Measurements from ENCODE around the gene ALDH1L1.

ALDH1L1 gene

DNA sequence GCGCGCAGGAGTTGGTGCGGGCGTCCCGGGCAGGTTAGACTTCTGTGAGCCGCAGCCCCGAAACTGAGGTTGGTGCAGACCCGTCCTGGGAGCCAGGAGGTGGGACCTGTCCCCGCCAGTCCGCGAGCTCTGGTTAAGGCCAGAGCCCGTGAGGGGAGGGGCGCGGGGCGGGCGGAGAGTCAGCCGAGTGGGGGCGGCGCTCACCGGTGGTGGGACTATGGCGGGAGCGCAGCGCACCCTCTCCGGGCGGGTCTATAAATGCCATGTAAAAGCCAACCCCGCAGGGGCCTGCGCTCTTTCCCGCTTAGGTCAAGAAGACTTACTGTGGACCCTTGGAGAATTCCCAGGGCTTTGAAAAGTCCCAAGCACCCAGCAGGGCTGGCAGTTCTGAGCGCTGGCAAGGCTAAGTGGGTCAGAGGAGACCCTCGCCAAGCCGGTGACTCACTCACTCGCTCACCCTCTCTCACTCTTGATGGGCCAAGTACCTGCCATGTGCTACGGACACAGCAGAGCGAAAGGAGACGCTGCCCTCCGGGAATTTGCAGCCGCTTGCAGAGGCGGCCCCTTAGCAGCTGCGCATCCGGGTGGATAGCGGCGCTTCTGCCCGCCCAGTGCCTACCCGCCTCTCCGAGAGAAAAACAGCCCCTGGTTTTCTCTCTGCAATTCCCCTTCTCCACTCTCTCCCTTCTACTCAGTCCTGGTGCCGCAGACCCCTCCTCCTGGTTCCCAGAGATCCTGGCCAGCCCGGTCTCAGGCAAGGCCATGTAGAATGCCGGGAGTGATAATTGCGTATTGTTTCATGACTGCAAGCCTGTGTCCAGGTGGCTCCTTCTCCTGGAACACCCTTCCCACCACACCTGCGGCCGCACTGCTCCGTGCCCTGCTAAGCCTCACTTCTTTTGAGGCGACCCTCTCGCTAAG is at the start of gene ALDH1L1:
Gene ALDH1L1 (minus strand): TSS at position 110 of the 921 bp plus-strand sequence. CDS start 19,607 bp downstream, outside the sequence.
- DNase-seq (ENCODE audit: low read depth): peak; percentile 63

DNA sequence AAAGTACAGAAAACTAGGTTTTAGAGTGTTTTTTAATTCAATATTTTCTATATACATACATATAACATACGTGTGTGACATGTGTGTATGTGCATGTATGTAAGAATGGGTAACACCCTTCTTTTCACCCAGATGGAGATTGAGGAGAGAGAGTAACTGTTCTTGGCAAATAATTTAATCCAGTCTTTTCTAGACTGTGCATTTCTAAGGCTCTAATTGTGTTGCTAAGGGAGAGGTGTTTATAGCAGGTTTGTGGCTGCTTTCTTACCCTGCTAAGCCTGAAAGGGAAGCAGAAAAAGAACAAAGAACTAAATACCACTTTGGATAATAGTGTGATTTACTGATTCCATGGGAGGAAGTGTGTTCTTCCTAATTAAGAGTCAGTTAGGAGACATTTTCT is 46.0 kb upstream of the ALDH1L1 start:
- no peak for DNase-seq (ENCODE audit: low read depth)

DNA sequence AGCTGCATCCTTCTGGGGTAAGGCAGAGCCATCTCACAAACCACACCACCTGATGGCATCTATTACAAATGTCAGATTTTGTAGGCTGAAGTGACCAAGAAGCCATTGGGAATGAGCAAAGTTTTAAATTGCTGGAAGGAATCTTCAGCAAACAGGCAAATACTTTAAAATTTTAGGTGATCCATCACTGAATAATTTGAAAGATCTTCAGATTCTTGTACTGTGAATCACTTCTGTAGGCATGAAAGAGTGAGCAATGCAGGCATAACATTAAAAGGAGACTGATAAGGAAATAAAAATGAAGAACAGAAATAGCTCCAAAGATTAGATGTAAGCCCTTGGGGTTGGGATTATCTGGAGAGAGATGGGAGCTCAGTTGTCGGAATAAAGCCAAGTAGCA is 36.0 kb upstream of the ALDH1L1 start:
- no peak for DNase-seq (ENCODE audit: low read depth)

DNA sequence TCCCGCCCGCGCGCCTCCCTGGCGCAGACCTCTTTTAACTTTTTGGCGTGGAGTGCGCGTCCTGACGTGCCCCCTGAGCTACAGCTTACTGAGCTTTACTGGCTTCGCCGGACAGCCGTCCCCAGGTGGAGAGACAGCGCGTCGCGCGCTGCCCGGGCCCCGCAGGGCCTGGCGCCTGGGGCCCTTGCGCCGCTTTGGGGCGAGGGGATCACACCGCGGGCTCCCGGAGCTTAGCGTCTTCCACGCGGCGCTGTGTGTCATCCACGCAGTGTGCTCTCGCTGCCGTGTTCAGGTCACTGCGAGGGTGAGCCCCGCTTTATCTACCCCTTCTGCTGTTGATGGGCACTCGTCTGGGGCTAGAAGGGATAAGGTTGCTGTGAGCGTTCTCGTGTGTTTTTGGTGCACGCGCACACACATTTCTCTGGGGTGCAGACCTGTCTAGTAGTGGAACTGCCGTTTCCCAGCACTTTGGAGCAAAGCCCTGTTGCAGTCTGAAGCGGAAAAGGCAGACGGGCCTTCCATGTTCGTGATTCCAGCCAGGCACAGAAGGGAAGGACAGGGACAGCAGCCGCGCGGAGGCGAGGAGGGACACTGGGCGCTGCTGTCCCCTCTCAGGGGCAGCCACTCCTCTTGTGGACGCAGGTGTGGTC is 33.1 kb upstream of the ALDH1L1 start:
- no peak for DNase-seq (ENCODE audit: low read depth)

DNA sequence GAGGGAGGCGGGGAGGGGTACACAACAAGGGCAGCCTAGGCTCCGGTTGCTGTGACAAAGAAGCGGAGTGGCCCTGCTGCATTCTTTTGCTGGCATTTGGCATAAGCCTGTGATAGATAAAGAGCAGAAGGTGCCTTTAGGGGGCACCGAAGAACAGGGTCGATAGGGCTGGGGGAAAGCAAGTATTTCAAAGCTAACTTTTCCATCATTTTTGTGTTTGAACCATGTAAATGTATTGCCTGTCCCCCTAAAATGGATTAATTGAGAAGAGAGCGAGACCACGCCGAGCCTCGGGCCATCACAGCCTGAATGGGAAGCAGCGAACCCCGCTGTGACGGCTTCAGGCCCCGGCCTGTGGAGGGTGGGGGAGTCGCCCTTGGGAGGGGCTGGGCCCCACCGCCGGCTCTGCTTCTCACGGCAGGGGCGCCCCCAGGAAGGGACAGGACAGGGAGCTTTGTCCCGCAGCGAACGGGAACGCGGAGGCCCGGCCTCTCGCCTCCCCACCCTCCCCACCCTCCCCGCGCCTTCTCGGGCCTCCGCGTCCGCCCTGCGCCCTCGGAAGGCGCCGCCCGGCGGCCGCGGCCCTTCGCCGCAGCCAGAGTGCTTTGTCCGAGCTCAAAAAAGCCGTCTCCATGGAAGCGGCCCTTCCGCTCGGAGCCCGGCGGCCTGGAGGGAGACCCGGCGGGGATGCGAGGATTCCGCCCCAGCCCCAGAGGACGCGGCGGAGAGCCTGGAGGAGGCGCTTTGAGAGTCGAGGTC is 32.4 kb upstream of the ALDH1L1 start:
- DNase-seq (ENCODE audit: low read depth): peak; percentile 46

DNA sequence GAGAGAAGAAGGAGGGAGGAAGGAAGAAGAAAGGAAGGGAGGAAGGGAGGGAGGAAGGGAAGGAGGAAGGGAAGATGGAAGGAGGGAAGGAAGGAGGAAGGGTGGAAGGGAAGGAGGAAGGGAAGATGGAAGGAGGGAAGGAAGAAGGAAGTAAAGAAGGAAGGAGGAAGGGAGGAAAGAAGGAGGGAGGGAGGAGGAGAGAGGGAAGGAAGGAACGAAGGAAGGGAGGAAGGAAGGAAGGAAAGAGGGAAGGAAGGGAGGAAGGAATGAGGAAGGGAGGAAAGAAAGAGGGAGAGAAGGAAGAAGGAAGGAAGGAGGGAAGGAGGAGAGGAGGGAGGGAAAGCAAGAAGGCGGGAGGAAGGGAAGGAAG is 31.8 kb upstream of the ALDH1L1 start:
- no peak for DNase-seq (ENCODE audit: low read depth)

DNA sequence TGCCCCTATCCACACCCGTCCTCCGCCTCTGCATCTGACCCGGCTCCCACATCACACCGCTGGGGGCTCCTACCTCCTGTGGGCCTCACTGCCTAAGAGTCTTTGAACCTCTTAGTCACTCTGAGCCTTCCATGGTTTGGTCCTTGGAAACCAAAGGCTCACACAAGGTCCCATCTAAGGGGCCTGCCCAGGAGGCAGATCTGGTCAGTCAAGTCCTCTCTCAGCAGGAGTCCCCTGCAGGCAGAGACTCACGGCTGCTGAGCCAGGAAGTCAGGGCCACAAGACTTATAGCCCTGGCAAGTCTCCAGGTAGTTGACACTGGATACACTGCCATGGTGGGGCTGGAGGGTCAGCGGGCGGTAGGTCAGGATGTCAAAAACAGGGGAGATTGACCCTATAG is 31.2 kb upstream of the ALDH1L1 start:
- DNase-seq (ENCODE audit: low read depth): no peak

DNA sequence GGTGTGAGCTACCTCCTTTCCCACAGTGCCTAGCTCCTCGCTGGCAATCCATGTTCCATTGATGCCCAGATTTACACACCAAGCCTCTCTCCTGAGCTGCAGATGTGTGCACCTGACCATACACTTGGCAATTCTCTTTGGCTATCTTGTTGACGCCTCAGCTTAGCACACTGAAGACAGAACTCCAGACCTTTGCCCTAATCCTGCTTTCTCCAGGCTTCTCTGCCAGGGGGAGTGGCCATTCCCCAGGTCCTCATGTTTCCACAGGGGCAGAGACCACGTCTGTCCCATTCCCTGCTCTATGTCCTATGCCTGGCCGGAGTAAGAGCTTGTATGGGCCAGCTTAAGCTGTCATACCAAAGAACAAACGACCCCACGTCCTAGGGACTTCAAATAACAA is 30.2 kb upstream of the ALDH1L1 start:
- no peak for DNase-seq (ENCODE audit: low read depth)

DNA sequence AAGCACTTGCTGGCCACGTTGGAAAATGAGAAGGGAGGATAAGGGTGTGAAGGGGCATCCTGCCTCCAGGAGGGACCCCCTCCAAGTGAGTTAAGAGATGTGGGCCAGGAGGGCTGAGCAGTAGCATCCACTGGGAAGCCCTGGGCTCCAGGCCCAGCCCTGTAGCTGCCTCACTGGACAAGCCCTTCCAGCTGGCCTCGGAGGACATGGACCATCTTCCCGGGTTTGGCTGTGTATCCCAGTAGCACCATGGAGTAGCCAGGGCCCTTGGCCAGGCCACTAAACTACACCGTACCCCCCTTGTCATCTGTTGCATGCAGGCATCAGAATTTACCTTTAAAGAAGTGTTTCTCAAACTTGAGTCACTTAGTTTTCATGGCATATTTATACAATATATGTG is 29.4 kb upstream of the ALDH1L1 start:
- no peak for DNase-seq (ENCODE audit: low read depth)

DNA sequence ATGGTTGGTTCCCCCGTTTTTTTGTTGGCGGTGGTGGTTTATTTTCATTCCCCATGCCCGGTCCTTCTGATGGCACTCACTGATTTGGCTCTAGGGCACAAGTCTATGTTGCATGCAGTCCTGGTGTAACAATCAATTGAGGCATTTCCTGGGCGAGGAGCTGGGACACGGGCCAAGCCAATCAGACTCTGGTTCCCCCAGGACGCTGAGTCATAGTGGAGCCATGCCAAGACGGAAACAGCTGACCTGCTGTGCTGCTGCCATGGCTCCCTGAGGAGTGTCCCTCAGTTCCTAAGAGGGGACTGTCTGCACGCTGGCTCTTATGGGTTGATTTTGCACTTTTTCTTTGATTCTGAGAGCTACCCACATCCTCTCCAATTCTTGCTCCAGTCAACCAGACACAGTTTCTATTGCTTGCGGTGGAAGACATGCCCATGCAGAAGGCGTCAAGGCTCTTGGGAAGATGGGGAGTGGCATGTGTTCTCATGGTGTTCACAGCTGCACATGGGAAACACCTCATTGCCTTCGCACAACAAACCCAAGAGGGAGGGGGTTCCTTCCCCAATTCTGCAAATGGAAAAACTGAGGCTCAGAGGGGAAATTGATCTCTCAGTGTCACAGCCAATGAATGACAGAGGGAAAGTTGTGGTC is 28.3 kb upstream of the ALDH1L1 start:
- DNase-seq (ENCODE audit: low read depth): peak; percentile 89

DNA sequence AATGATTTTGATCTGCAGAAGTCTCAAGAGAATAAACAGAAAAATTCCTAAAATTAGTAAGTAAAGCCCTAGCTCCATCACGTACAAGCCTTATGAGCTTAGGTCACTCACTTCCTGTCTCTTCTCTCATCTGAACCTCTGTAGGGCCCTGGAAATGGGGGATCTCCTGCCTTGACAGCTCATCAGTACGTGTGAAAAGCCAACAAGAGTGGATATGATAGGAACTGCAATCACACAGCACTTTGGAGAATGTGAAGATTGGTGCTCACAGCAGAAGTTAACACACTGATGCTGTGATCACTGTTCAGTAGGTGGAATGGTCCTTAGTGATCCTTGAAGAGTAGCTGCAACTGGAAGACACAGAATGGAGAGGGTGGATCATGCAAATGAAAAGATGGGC is 27.8 kb upstream of the ALDH1L1 start:
- DNase-seq (ENCODE audit: low read depth): no peak

DNA sequence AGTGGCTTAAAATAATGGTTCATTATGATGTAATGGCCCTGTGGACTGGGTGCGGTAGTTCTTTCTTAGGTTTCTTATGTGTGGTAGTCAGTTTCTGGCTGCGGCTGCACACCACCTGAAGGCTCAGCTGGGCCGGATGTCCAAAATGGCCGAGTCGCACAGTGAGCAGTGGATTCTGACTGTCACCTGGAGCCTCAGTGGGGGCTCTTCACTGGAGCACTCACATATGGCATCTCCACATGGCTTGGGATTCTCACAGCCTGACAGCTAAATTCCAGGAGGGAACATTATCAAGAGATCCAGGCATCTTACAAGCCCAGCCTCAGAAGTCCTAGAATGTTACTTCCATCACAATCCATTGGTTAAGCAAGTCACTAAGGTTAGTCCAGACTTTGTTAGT is 26.8 kb upstream of the ALDH1L1 start:
- no peak for DNase-seq (ENCODE audit: low read depth)

DNA sequence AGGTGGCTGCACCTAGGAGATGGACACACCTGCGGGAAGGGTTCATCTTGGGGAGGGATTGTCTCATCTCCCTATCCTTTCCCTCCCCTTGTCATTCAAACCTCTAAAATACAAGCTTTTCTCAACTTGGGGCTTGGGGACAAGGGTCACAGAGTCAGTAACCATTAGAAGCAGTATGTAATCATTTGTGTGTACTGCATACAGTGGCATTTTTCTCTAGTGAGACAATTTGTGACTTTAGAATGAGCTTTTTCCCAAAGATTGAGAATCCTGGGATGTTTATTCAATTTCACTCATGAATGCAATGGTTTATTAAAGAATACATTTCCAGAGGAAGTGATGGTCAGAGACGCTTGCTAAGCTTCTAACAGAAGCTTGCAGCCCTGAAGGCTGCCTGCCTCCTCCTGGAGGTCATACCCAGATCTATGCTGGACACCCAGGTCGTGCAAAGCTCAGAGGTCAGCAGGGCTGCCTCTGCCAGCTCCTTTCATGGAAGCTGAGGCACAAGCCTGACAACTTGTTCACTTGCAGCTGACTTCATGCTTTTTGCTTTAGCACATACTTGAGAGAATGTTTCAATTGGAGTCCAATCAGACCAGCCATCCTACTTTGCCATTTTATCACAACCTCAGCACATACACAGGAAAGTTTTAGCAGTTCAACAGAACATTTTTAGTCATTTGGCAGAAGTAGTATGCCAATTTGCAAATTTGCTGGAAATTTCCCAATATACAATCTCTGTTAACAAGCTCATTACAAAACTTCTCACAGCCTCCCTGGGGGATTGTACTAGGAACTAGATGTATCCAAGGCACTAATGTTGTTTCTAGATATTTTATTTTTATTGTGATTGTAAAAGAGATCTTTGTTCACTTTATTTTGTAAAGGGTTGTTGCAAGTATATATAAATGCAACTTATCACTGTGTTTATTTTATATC is 25.6 kb upstream of the ALDH1L1 start:
- peak; percentile 80 for DNase-seq (ENCODE audit: low read depth)

DNA sequence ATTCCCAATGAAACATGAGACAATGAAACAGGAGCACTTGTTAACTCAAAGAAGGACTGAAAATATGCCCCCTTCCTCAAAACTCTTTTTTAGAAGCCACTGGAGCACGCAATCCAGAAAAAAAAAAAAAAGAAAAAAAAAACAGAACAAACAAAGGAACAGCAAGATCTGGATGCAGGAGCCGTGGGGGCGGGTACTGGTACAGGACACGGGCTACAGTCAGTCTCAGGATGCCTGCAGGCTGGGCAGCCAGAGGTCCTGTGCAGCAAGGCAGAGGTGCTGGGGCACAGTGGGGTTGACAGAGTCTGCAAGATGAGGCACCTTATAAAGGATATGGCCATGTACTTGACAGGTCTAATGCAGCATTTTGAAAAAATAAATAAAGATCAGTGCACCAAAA is 22.3 kb upstream of the ALDH1L1 start:
- DNase-seq (ENCODE audit: low read depth): no peak

DNA sequence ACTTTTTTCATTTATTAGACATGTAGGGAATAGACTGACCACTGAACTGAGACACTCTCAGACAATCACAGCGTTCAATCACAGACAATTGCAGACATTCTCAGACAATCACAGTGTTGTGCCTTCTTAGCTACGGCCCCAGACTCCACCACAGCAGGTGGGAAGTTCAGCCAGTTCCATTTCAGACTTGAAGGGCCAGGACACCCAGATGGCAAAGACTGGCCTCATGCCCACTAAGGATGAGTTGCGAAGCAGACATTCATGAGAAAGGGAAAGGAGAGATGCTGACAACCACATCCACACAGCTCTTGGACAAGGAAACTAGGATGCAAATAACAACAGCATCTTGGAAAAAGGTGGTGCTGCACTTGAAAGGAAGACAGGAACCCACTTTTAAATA is 21.9 kb upstream of the ALDH1L1 start:
- no peak for DNase-seq (ENCODE audit: low read depth)

DNA sequence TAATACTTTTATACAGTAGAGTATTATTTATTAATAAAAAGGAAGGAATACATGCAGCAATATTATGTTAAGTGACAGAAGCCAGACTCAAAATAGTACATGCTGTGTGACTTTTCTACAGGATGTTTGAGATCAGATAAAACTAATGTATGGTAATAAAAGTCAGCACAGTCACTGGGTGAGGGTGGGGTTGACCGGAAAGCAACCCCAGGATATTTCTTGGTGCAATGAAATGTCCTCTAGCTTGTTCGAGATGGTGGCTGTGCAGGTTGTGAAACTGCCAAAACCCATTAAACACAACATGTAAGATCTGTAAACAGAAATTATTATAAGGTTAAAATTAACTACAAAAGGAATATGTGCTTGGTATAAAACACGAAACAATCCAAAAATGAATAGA is 20.8 kb upstream of the ALDH1L1 start:
- DNase-seq (ENCODE audit: low read depth): no peak

DNA sequence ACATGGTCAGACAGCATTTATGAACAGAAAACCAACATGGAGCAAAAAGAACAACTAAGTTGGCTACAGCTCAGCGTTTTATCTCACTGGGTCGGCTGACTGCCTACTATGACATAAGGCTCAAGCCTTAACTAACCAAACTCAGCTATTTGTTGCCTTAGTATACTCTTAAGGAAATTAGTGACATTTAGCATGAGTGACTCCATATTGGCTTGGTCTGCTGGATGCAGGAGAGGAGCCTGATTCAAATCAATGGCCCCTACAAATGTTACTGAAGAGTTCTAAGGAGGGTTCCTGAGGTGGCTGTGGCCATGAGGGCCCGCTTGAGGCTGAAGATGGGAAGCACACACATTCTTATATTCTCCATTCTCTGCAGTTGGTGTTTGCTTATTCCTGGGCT is 20.1 kb upstream of the ALDH1L1 start:
- no peak for DNase-seq (ENCODE audit: low read depth)

DNA sequence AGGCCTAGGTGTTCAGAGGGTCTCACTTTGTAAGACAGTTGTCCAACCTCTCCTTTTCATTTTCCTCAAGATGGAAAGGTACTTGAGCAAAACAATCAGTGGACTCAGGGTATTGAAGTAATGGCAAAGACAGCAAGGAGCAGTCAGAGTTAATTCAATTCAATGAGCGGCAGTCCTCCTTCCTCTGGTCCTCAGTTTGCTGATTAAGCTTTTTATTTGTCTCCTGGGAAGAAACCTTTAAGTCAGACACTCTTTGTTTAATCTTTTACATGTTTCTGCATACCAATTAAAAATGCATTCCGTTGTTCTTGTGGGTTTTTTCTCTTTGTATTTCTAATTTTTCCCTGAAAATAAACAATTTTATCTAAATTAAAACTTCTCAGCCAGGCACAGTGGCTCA is 18.9 kb upstream of the ALDH1L1 start:
- no peak for DNase-seq (ENCODE audit: low read depth)

DNA sequence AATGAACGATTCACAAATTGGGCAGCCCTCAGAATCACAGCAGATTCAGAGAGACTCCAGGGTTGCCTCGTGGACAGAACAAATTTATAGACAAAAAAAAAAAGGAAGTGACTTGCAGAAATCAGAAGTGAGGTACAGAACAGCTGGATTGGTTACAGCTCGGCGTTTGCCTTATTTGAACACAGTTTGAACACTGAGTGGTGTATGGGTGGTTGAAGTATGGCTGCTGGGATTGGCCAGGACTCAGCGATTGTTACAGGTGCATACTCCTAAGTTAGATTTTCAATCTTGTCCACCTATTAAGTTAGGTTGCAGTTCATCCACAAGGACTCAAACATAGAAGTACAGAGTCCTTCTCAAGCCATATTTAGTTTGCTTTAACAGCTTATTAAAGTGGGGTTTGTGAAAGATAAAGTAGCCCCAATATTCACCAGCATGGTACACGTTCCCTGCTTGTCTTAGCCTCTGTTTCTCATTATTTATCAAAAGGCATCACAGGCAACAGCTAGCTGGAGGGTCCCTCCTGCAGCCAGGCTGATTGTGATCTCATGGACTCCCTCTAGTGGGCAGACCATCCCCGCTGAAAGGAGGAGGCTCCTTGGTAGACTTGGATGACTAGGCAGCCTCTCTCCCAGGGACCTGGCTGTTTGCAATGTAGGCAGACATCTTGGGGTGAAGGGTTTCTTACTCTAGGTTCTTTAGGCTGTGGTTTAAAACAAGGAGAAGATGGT is 17.6 kb upstream of the ALDH1L1 start:
- peak; percentile 57 for DNase-seq (ENCODE audit: low read depth)

DNA sequence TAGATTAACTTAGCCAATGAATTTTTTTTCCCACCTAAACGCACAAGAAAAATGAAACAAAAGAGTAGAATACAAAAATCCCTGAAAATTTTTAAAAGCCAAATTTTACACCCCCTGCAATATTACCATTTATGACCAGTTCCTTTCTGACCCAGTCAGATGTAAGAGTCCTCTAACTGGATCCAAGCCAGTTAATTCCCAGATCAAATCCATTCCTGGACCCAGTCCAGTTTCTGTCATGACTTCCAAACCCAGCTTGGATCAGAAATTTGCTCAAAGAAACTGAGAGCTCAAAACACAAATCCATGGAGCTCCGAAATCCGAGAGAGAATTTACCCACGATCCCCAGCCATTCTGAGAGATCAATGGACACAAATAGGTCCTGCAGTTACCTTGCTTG is 17.0 kb upstream of the ALDH1L1 start:
- DNase-seq (ENCODE audit: low read depth): no peak
